ENCODE data around the gene STT3B.

STT3B gene

DNA sequence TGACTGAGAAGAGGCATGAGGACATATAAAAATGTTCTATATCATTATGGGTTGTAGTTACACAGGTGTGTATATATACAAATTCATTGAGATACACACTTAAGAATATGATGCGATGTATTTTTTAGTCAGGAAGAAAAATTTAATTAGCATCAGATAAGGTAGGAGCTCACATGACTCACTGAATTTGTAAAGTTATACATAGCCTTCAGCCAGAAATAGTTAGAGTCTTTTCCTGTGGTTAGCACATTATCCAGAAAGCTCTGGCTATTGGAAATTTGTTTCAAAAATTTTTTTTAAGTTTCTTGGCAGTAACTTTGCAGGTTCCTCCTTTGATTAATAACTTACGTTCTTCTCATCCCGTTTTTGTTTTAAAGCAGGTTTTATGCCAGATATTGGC, 88.6 kb downstream of the STT3B start:
- TF ChIP-seq, protein P1, sequence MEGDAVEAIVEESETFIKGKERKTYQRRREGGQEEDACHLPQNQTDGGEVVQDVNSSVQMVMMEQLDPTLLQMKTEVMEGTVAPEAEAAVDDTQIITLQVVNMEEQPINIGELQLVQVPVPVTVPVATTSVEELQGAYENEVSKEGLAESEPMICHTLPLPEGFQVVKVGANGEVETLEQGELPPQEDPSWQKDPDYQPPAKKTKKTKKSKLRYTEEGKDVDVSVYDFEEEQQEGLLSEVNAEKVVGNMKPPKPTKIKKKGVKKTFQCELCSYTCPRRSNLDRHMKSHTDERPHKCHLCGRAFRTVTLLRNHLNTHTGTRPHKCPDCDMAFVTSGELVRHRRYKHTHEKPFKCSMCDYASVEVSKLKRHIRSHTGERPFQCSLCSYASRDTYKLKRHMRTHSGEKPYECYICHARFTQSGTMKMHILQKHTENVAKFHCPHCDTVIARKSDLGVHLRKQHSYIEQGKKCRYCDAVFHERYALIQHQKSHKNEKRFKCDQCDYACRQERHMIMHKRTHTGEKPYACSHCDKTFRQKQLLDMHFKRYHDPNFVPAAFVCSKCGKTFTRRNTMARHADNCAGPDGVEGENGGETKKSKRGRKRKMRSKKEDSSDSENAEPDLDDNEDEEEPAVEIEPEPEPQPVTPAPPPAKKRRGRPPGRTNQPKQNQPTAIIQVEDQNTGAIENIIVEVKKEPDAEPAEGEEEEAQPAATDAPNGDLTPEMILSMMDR (IDR thresholded peaks at IDR 0.05; ENCODE audit: borderline replicate concordance, insufficient read depth, low read depth, low read length) = no peak
- H3K4me3 ChIP-seq (ENCODE audit: low read depth, low read length) = no peak overlapping the region

DNA sequence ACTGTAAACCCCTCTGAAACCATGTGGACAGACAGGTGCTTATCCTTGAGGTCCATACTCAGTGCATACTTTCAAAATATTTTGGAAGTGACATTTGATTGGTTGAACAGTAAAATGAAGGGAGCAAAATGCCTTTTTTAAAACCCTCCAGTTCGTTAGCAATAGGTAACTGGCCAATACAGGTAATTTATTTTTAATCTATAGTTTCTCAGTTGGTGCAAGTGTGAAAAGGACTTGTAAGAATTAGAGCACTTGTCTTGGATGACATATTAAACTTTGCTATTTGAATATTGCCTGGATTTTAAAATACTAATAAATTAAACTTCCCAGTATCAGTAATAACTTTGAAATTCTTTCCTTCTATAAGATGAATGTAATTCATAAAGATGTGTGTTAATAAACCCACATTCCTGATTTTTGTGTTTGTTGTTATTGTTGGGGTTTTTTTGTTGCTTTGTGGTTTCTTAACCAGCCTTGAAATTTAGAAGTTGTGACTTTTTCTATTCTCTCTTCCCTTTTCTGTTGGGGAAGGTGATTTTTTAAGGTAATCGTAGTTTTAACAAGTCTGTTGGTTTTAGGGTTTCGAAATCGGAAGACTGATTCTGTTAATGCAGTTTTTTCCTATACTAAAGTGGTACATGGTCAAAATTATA, 90.0 kb downstream of the STT3B start:
- no peak overlapping the region for H3K4me3 ChIP-seq (ENCODE audit: low read depth, low read length)
- TF ChIP-seq, protein P1 (IDR thresholded peaks at IDR 0.05; ENCODE audit: borderline replicate concordance, insufficient read depth, low read depth, low read length) = no peak

DNA sequence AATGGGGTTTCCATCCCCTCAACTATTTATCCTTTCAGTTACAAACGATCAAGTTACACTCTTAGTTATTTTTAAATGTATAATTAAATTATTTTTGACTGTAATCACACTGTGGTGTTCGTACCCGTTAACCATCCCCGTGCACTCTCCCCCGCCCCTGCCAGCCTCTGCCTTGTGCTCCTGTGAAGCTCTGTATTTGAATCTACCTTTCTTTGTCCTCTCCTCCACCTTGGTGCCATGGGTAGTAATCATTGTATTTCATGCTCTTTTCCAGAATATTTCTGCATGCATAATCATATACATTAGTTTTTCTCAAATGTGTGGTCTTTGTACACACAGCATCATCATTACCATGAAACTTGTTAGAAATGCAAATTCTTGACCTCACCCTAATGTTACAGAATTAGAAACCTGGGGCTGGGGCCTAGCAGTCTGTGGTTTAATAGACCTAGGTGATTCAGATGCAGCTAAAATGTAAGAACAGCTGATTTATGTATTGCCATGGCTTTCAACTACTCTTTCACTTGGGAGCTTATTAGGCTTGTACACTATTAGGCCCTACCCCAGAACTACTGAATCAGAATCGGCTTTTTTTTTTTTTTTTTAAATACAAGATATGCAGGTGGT, 91.5 kb downstream of the STT3B start:
- TF ChIP-seq, protein P1 (IDR thresholded peaks at IDR 0.05; ENCODE audit: borderline replicate concordance, insufficient read depth, low read depth, low read length) = no peak

DNA sequence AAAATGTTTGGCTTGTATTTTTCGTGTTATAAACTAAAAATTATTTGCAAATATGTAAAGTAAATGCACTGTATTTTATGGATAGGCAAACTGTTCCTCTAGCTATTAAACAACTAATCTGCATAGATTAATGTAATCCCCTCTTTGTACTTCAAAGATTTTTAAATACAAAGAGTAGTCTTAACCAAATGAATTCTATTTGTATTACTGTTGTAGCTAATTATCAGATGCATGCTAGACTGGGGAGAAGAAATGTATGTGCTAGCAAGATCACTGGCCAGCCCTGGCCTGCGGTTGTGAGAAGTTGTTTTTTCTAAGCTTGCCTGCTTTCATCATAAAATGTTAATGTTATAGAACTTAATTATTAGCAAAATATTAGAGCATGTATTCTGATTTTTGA, 92.6 kb downstream of the STT3B start:
- TF ChIP-seq, protein P1 (IDR thresholded peaks at IDR 0.05; ENCODE audit: borderline replicate concordance, insufficient read depth, low read depth, low read length) = no peak
- no peak overlapping the region for H3K4me3 ChIP-seq (ENCODE audit: low read depth, low read length)

More for the DNA sequence above, 91.5 kb downstream of the STT3B start:
- no peak overlapping the region for H3K4me3 ChIP-seq (ENCODE audit: low read depth, low read length)

DNA sequence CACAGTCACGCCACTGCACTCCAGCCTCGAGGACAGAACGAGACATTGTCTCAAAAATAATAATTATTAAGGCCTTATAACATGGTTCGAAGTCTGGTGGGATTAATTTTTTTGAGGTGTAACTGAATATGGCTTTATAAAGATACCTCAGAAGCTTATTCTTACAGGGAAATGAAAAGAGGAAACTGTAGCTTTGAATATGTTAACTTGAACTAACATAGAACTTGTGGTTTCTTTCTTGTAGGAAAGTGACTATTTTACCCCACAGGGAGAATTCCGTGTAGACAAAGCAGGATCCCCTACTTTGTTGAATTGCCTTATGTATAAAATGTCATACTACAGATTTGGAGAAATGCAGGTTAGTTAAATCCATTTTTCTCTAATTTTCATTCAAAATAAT, 96.3 kb downstream of the STT3B start:
- no peak overlapping the region for H3K4me3 ChIP-seq (ENCODE audit: low read depth, low read length)
- TF ChIP-seq, protein P1 (IDR thresholded peaks at IDR 0.05; ENCODE audit: borderline replicate concordance, insufficient read depth, low read depth, low read length) = no peak

DNA sequence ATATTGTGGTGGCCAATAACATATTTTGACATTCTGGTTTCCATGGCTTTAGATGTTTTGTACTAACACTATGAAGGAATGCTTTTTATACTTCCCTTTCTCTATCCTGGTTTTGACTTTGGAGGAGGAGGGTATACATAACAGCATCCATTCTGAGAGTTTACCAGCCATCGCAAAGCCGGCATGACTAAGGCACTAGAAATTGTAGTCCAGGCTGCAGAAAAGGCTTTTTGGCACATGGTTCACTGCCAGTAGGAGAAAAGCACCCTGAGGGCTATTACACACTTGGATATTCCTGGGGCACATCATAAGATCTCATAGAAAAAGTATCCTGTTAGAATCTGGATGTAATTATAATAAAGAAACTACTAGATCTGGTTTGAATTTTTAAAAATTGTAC, 101.8 kb downstream of the STT3B start:
- no peak overlapping the region for H3K4me3 ChIP-seq (ENCODE audit: low read depth, low read length)
- TF ChIP-seq, protein P1 (IDR thresholded peaks at IDR 0.05; ENCODE audit: borderline replicate concordance, insufficient read depth, low read depth, low read length) = no peak

DNA sequence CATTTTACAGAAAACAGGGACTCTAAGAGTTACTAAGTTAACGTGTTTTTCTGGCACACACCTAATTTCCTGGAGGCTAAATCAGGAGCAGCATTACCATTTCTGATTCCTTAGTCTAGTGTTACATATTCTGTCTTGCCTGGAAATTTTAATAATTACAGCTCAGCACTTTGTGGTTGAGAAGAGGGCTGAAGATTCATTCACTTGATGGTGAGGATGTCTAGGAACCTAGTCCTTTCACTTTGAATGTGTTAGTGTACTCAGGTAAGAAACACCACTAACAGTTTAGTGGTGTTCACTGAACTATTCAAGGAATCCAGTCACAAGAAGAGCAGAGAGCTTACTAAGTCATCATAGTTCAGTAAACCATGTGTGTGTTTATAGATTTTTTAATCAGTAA, 102.8 kb downstream of the STT3B start:
- no peak overlapping the region for H3K4me3 ChIP-seq (ENCODE audit: low read depth, low read length)
- TF ChIP-seq, protein P1 (IDR thresholded peaks at IDR 0.05; ENCODE audit: borderline replicate concordance, insufficient read depth, low read depth, low read length) = no peak

Measured in GM12875 (cell line).